ENCODE results near the gene LDB2.
A peak's percentile ranks its signal among the peaks of the same experiment; 100 is the strongest.

Gene LDB2

GRCh38 chr4:16900325-16900724 is 1.9 kb upstream of the LDB2 start:
- H3K4me3 ChIP-seq (replicated peaks in 1 of 2; ENCODE audit: low read depth in 2 of 2, low read length in 2 of 2) = no peak overlapping the region
- no peak for DNase-seq (ENCODE audit: low read depth in 2 of 2)
- no peak for TF ChIP-seq CTCF (IDR thresholded peaks at IDR 0.05; ENCODE audit: low read depth, low read length)

- no peak for TF ChIP-seq CTCF (IDR thresholded peaks at IDR 0.05; ENCODE audit: low read depth, low read length)
- DNase-seq (ENCODE audit: low read depth in 2 of 2) = peak; percentile 62 to 73
- H3K4me3 ChIP-seq (replicated peaks in 1 of 2; ENCODE audit: low read depth in 2 of 2, low read length in 2 of 2) = peak overlapping the region; percentile 19 to 28
Measured at GRCh38 chr4:16896881-16897750, 1.3 kb downstream of the LDB2 start.

- DNase-seq (ENCODE audit: low read depth in 2 of 2) = peak in 1 of 2 donors; percentile 32
- H3K4me3 ChIP-seq (replicated peaks in 1 of 2; ENCODE audit: low read depth in 2 of 2, low read length in 2 of 2) = no peak overlapping the region
- no peak for TF ChIP-seq CTCF (IDR thresholded peaks at IDR 0.05; ENCODE audit: low read depth, low read length)
Measured at GRCh38 chr4:16894406-16894805, 4.0 kb downstream of the LDB2 start.

- DNase-seq (ENCODE audit: low read depth in 2 of 2) = peak; percentile 10 to 16
- TF ChIP-seq CTCF (IDR thresholded peaks at IDR 0.05; ENCODE audit: low read depth, low read length) = no peak
- H3K4me3 ChIP-seq (replicated peaks in 1 of 2; ENCODE audit: low read depth in 2 of 2, low read length in 2 of 2) = no peak overlapping the region
Measured at GRCh38 chr4:16893141-16893651, 5.2 kb downstream of the LDB2 start.

GRCh38 chr4:16890651-16891050 is 7.8 kb downstream of the LDB2 start:
- H3K4me3 ChIP-seq (replicated peaks in 1 of 2; ENCODE audit: low read depth in 2 of 2, low read length in 2 of 2) = no peak overlapping the region
- no peak for DNase-seq (ENCODE audit: low read depth in 2 of 2)
- TF ChIP-seq CTCF (IDR thresholded peaks at IDR 0.05; ENCODE audit: low read depth, low read length) = no peak

GRCh38 chr4:16889945-16890344 is 8.5 kb downstream of the LDB2 start:
- DNase-seq (ENCODE audit: low read depth in 2 of 2) = no peak
- TF ChIP-seq CTCF (IDR thresholded peaks at IDR 0.05; ENCODE audit: low read depth, low read length) = no peak
- H3K4me3 ChIP-seq (replicated peaks in 1 of 2; ENCODE audit: low read depth in 2 of 2, low read length in 2 of 2) = no peak overlapping the region
